K562 (cell line): ENCODE measurements around the gene RFNG. TPM values are rescaled to one million over a fixed set of nuclear protein-coding genes. Genes with fewer than 3 reads are reported as not detected.

Experiments used
- ATAC-seq: fragments of 200-7000 bp; cut with Tn5 transposase; 3 replicates; pipeline ENCODE4 v1.9.1; 2020; ENCODE audit warnings: moderate library complexity
- BruUV-seq: library from RNA; stranded (reverse); fragments of 400-500 nt; replicated peaks from 2 replicates; lab custom pipeline; 2021; lab: Mats Ljungman, UMichigan
- CTCF ChIA-PET: fragments of 300-600 bp; formaldehyde crosslinking; extraction: SDS; loops from one replicate; lab custom pipeline; 2021; ENCODE audit warnings: low intra/inter-chr PET ratio; lab: Yijun Ruan, JAX
- POLR2A ChIA-PET: fragments of 300-600, 350-650 bp; sonication (Branson Sonifier 250); formaldehyde crosslinking; extraction: SDS; loops from one replicate; lab custom pipeline; 2021; ENCODE audit warnings: antibody characterized with exemption, inconsistent platforms; lab: Yijun Ruan, JAX
- DNase-seq, 4 experiments: peaks; one replicate each; pipeline versions ENCODE4 v3.0.0 to v3.0.0-alpha.2; 2011 to 2018; ENCODE audit warnings: low spot score in 3 of 4, mixed read lengths in 3 of 4; ENCODE audit errors: extremely low read depth in 1 of 4
- FAIRE-seq: peaks from 2 replicates; lab custom pipeline; 2011; peaks lifted over from hg19 to GRCh38; lab: Jason Lieb, UNC
- H2AFZ ChIP-seq: 2 replicates; pipeline ENCODE4 v1.6.0; 2011; ENCODE audit warnings: low read depth, low read length, control low read depth, inconsistent platforms
- H3K27ac ChIP-seq: fragments of 200-600 bp; 3 replicates; pipeline ENCODE4 v1.8.0; 2011; ENCODE audit warnings: low read depth, mild to moderate bottlenecking, control low read depth, inconsistent platforms, low read length, moderate library complexity, mixed read lengths; ENCODE audit errors: extremely low read depth
- H3K27me3 ChIP-seq, 2 experiments: fragments of 300-600 bp in 1 of 2; 2 replicates in 1 of 2; 3 replicates in 1 of 2; pipeline versions ENCODE4 v1.6.0 to v1.8.0; 2011; ENCODE audit warnings: inconsistent platforms in 2 of 2, low read length in 2 of 2, mild to moderate bottlenecking in 1 of 2, mixed read lengths in 1 of 2, moderate library complexity in 1 of 2; ENCODE audit not compliant: control insufficient read depth in 2 of 2, insufficient read depth in 2 of 2
- H3K36me3 ChIP-seq: fragments of 300-600 bp; 3 replicates; pipeline ENCODE4 v1.8.0; 2011; ENCODE audit warnings: mild to moderate bottlenecking, low read length, inconsistent platforms; ENCODE audit not compliant: control insufficient read depth, insufficient read depth
- H3K4me1 ChIP-seq, 2 experiments: fragments of 200-600 bp in 1 of 2; replicated peaks in 1 of 2; 2 replicates in 1 of 2; 3 replicates in 1 of 2; pipeline versions ENCODE4 v1.5.1 to v1.8.0; 2011; ENCODE audit warnings: inconsistent platforms in 2 of 2, low read length in 2 of 2, mild to moderate bottlenecking in 1 of 2, mixed read lengths in 1 of 2, moderate library complexity in 1 of 2; ENCODE audit not compliant: control insufficient read depth in 2 of 2, insufficient read depth in 2 of 2
- H3K4me2 ChIP-seq: 2 replicates; pipeline ENCODE4 v1.6.1; 2011; ENCODE audit warnings: low read length, control low read depth, inconsistent platforms, mixed read lengths; ENCODE audit not compliant: insufficient read depth
- H3K4me3 ChIP-seq: fragments of 200-600 bp; sonication (generic), shearing (Covaris generic); 2 replicates; pipeline ENCODE4 v1.5.1; 2016; ENCODE audit warnings: control low read depth, inconsistent platforms
- H3K79me2 ChIP-seq: fragments of 200-600 bp; 3 replicates; pipeline ENCODE4 v1.8.0; 2011; ENCODE audit warnings: low read length, inconsistent platforms; ENCODE audit not compliant: control insufficient read depth, insufficient read depth
- H3K9ac ChIP-seq, 2 experiments: 2 replicates each; pipeline versions ENCODE4 v1.6.0 to v1.6.1; 2011; ENCODE audit warnings: low read depth in 2 of 2, low read length in 2 of 2, control low read depth in 1 of 2, inconsistent platforms in 1 of 2, mild to moderate bottlenecking in 1 of 2, mixed read lengths in 1 of 2; ENCODE audit not compliant: insufficient read depth in 1 of 2
- H3K9me1 ChIP-seq: one replicate; pipeline ENCODE4 v1.6.0; 2011; ENCODE audit warnings: inconsistent platforms, mild to moderate bottlenecking, low read length, moderate library complexity; ENCODE audit not compliant: control insufficient read depth, insufficient read depth
- H3K9me3 ChIP-seq: replicated peaks from 2 replicates; pipeline ENCODE4 v1.5.1; 2011; ENCODE audit warnings: low read depth, low read length, inconsistent platforms; ENCODE audit not compliant: control insufficient read depth, insufficient read depth
- H4K20me1 ChIP-seq: replicated peaks from 2 replicates; pipeline ENCODE4 v1.6.1; 2011; ENCODE audit warnings: low read length, inconsistent platforms, mixed read lengths; ENCODE audit not compliant: control insufficient read depth, insufficient read depth
- E2F8 ChIP-seq: fragments of 450-650 bp; IDR thresholded peaks from 2 replicates; pipeline ENCODE4 v1.7.1; 2018; ENCODE audit warnings: mild to moderate bottlenecking, low read depth; ENCODE audit not compliant: partially characterized antibody
- E4F1 ChIP-seq: fragments of 250-450 bp; sonication (Bioruptor Pico); IDR thresholded peaks from 2 replicates; pipeline ENCODE4 v1.5.0; 2021; ENCODE audit warnings: mild to moderate bottlenecking, borderline replicate concordance
- ETV5 ChIP-seq: sonication (generic); formaldehyde crosslinking; IDR thresholded peaks from 2 replicates; pipeline ENCODE4 v1.4.0; 2020; ENCODE audit warnings: low read depth, mild to moderate bottlenecking, missing genetic modification reagents
- KLF16 ChIP-seq: IDR thresholded peaks from 2 replicates; pipeline ENCODE4 v1.6.1; 2016; ENCODE audit warnings: antibody characterized with exemption
- NKRF ChIP-seq: fragments of 450-650 bp; IDR thresholded peaks from 2 replicates; pipeline ENCODE4 v1.6.1; 2016; ENCODE audit warnings: borderline replicate concordance
- PRMT5 ChIP-seq: sonication (generic); formaldehyde crosslinking; IDR thresholded peaks from 2 replicates; pipeline ENCODE4 v1.5.0; 2020; ENCODE audit warnings: missing genetic modification reagents
- XRCC3 ChIP-seq: fragments of 450-650 bp; IDR thresholded peaks from 2 replicates; pipeline ENCODE4 v1.6.1; 2017; ENCODE audit warnings: mild to moderate bottlenecking, moderate library complexity
- ZBTB2 ChIP-seq: fragments of 450-650 bp; IDR thresholded peaks from 2 replicates; pipeline ENCODE4 v1.6.1; 2016; ENCODE audit warnings: antibody characterized with exemption
- ZNF274 ChIP-seq: IDR thresholded peaks from 2 replicates; pipeline ENCODE4 v1.6.1; 2011; ENCODE audit warnings: low read depth, mild to moderate bottlenecking, low read length, moderate library complexity, borderline replicate concordance
- ZNF655 ChIP-seq: fragments of 250-450 bp; sonication (Bioruptor Pico); IDR thresholded peaks from 2 replicates; pipeline ENCODE4 v1.5.0; 2021
- ZNF695 ChIP-seq: fragments of 450-650 bp; formaldehyde crosslinking; IDR thresholded peaks from 2 replicates; pipeline ENCODE4 v1.4.0; 2020; ENCODE audit warnings: mild to moderate bottlenecking, moderate library complexity
- WGBS: fragments of 100-300 bp; shearing (Covaris generic); methylation state at CpG from one replicate; pipeline ENCODE4 v1.1.6; 2016; ENCODE audit warnings: low coverage, mixed read lengths; ENCODE audit not compliant: insufficient coverage; ENCODE audit errors: missing lambda C conversion rate; 5-methylcytosine and 5-hydroxymethylcytosine counted together
- in situ Hi-C: fragments of 300-500 bp; cut with MboI; formaldehyde crosslinking; loops from 4 replicates; pipeline ENCODE4 v1.15.0; 2018; ENCODE audit warnings: inconsistent platforms, mixed read lengths
- intact Hi-C: fragments of 100-400 bp; cut with micrococcal nuclease; formaldehyde crosslinking; loops from 2 replicates; pipeline ENCODE4 v1.14.2; 2022
- polyA plus RNA-seq, 8 experiments: library from polyadenylated mRNA; depleted of rRNA in 4 of 8; stranded (reverse) in 5 of 8; unstranded in 3 of 8; fragments of >200 nt; fragmentation: Nextera tagmentation in 2 of 8; fragmentation: Illumina TruSeq in 1 of 8; extraction: Ambion mirVana in 2 of 8; extraction: Trizol in 1 of 8; gene quantifications; 2 replicates each; pipeline versions ENCODE4 v1.2.1 to v1.2.3, GENCODE V29; 2011 to 2014; ENCODE audit warnings: inconsistent platforms in 1 of 8, missing spikeins in 1 of 8
- total RNA-seq, 7 experiments: library from RNA; depleted of rRNA in 6 of 7; stranded (reverse); fragments of >200 nt in 6 of 7; fragmentation: Illumina TruSeq in 2 of 7; extraction: Trizol in 2 of 7; gene quantifications; 2 replicates each; pipeline versions ENCODE4 v1.2.1 to v1.2.3, GENCODE V29; 2011 to 2021; ENCODE audit warnings: low replicate concordance in 1 of 7

Gene RFNG
- total and polyA plus RNA-seq, 9 of the 15 experiments (the other 6 are each of a cell fraction or from before 2014, with no cell fraction given) = 0.32 to 32.8 (median 9.5) TPM

GRCh38 chr17:82073446-82073845 lies 21.8 kb upstream of the RFNG start:
- ChIA-PET POLR2A (interaction anchor here (1.1 kb wide), 1 partner anchor 13 kb away, joined by 3 read pairs; no protein-coding TSS in a partner anchor), CTCF (no interaction called here)
- intact Hi-C loops = no loop called here
- in situ Hi-C loops = no loop called here
- no peak for DNase-seq
- Histone ChIP-seq H3K27me3 (no peaks in the 10 kb centered on the region), H3K4me1 (peaks cover 0 to 22% of the 10 kb centered on the region in 2 experiments; a peak in 2 of 5 replicates), H3K4me2 (no peak overlapping the region), H3K9ac (no peak overlapping the region), H2AFZ (no peak overlapping the region), H3K79me2 (no peaks in the 10 kb centered on the region), H3K27ac (no peak overlapping the region), H4K20me1 (peaks cover 15% of the 10 kb centered on the region), H3K9me3 (no peaks in the 10 kb centered on the region), H3K9me1 (peaks cover 3% of the 10 kb centered on the region), H3K4me3 (no peak overlapping the region), H3K36me3 (peaks cover 10% of the 10 kb centered on the region; the same call in 1 of the 3 replicates)
- no peak for FAIRE-seq
- WGBS = 37% methylated on average over 9 of the region's 9 CpGs
- TF ChIP-seq ETV5 (CRISPR knock-in tag) (no peak), E4F1 (no peak), E2F8 (no peak), PRMT5 (CRISPR knock-in tag) (no peak), NKRF (no peak), KLF16 (no peak), XRCC3 (no peak), ZNF655 (CRISPR knock-in tag) (no peak), ZBTB2 (no peak), ZNF695 (CRISPR knock-in tag) (no peak), ZNF274 (no peak)
- no peak for ATAC-seq
- BruUV-seq = no TSS peak
